Suprapubic skin (tissue), 4 donors: ENCODE results near the gene B3GNT7.

Source experiments
- CTCF ChIP-seq, 2 donors: fragments of 200-600 bp in 1 of 2; fragments of 450-650 bp in 1 of 2; sonication (generic) in 1 of 2; IDR thresholded peaks; one replicate each; pipeline ENCODE4 v1.5.1; 2016 to 2019; ENCODE audit warnings: antibody characterized with exemption in 2 of 2, mild to moderate bottlenecking in 1 of 2, moderate library complexity in 1 of 2
- EP300 ChIP-seq: sonication (generic); formaldehyde crosslinking; IDR thresholded peaks from one replicate; pipeline ENCODE4 v1.6.1; 2017; ENCODE audit warnings: antibody characterized with exemption
- POLR2A ChIP-seq, 2 donors: fragments of 450-650 bp; IDR thresholded peaks; one replicate each; pipeline ENCODE4 v1.6.1; 2017; ENCODE audit warnings: antibody characterized with exemption in 2 of 2, mild to moderate bottlenecking in 2 of 2, moderate library complexity in 2 of 2
- POLR2AphosphoS5 ChIP-seq, 3 donors: sonication (generic); formaldehyde crosslinking; IDR thresholded peaks; one replicate each; pipeline ENCODE4 v1.6.1; 2017; ENCODE audit warnings: antibody characterized with exemption in 3 of 3

- TF ChIP-seq CTCF (IDR thresholded peaks at IDR 0.05) (no peak), POLR2AphosphoS5 (IDR thresholded peaks at IDR 0.05) (no peak), EP300 (no peak), POLR2A (IDR thresholded peaks at IDR 0.05) (no peak)
Observed at GRCh38 chr2:231369580-231370428, 25.7 kb upstream of the B3GNT7 start.
